Measurements from ENCODE around the gene CYP4F3.
A peak's percentile ranks its signal among the peaks of the same experiment; 100 is the strongest.
"Not testable (repeated sequence)": the region's sequence is repeated elsewhere in the genome, so short reads cannot be mapped to it uniquely, and the experiment has no call there.

CYP4F3 gene

DNA sequence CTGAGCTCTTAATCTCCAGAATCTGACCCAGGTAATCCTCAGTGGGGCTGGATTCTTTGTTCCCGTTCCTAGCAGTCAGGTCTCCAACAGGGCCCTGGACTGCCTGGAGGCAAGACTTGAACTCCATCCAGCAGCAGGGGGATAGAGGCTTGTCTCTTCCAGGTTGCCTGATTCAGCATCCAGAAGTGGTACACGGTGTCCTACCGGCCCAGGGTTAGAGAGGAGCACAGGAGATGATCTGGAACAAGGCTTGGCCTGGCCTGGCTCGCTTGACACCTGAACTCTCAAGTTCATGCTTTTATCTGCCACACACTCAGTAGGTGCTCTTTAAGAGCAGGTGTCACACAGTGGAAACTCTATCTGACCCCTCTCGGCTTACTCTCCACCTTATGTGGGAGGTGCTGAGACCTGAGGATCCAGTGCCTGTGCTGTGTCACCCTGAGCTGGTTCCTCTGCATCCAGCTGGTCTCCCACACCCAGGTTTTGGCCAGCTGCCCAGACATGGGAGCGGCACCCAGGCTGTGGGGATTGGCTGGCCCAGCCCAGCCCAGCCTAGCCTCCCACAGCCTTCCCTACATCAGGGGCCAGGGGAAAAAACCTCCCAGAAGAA, at the start of gene CYP4F3:
TSS of gene CYP4F3 (plus strand) at position 604 of the 610 bp plus-strand sequence. CDS start 519 bp downstream, outside the sequence.
- DNase-seq: no peak

- no peak for DNase-seq
These were observed 48.9 kb upstream of the CYP4F3 start for GRCh38 chr19:15591796-15592195.

GRCh38 chr19:15592506-15592905, 48.2 kb upstream of the CYP4F3 start:
- DNase-seq: not testable (repeated sequence)

DNA sequence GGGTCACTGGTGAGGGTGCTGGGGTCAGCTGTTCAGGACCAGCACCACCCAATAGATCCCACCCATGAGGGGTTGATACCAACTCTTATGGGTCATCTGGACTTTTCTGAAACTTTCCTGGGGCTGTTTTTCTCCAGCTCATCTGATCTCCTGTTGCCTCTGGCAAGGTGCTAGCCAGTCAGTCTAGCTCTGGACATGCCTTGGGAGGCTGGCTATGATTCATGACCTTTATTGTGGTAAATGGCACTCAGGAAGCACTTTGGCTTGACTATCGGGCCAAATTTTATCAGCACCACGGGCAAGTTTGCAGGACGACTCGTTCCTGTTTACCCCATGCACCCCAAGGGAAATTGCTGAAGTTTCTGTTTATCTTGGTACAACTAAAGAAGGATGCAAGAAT, 46.9 kb upstream of the CYP4F3 start:
- not testable (repeated sequence) for DNase-seq

DNA sequence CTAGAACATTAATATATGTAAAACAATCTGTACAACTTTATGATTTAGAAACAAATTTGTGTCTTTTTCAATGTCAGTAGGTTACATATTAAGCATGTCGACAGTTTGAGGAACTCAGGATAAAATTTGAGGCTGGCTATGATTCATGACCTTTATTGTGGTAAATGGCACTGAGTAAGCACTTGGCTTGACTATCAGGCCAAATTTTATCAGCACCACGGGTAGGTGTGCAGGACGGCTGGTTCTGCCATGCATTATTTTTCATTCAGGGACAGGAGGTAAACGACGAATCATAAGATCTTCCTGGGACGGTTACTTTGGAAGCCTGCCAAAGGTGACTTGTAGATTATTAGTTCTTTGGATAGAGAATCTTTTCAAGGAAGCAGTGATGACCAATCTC, 45.6 kb upstream of the CYP4F3 start:
- DNase-seq: no peak

- not testable (repeated sequence) for DNase-seq
These were observed 32.4 kb upstream of the CYP4F3 start for GRCh38 chr19:15607978-15608925.

- no peak for DNase-seq
These were observed 31.4 kb upstream of the CYP4F3 start for GRCh38 chr19:15609261-15609660.

DNA sequence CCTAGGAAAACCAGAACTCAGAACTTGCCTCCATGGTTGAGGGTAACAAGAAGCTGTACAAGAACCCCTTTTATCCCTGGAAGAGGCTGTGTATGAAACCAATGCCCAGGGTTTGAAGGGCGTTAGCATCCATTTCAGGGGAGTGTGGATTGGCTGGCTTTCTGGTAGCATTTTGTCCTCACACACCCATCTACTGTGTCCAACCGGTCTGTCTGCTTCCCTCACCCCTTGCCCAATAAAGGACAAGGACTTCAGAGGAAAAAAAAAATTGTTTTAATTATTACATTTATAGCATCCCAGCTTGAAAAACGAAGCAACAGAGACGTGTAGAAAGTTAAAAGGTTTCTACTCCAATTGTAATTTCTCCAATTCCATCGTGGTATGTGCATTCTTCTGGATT, 28.4 kb upstream of the CYP4F3 start:
- no peak for DNase-seq

- no peak for DNase-seq
These were observed 27.4 kb upstream of the CYP4F3 start for GRCh38 chr19:15613338-15613737.

DNA sequence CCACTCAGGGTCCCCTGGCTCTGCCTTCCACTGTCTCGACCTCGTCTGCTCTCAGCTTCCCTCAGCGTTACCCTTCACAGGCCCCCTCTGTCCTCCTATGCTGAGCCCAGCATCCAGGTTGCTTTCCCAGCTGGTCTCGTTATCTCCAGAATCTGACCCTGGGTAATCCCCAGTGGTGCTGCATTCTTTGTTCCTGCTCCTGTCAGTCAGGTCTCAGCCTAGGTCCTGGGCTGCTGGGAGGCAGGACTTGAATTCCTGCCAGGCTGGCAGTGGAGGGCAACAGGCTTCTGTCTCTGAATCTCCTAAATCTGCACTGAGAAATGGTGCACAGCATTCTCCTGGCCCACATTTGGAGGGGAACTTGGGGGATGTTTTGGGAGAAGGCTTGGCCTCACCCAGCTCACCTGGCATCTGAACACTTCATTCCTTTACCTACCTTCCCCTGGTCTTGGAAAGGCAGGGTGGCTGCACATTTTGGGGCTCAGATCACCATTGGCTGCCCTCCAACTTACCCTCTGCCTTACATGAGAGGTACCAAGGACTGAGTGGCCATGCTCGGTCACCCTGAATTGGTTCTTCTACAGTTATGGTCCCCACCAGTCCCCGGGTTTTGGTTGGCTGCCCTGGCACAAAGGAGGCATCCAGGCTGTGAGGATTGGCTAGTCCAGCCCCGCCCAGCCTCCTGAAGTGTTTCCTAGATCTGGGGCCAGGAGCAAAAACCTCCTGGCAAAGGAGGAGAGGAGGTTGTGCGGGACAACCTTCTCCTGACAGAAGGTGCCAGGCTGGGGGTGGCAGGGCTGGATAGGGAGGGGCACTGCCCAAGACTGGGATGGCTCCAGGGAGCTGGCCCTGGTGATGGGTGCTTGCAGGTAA, 26.0 kb upstream of the CYP4F3 start, which contains the start of gene CYP4F8:
TSS of gene CYP4F8 (plus strand) at position 712 of the 873 bp plus-strand sequence. CDS start 399 bp downstream, outside the sequence.
- DNase-seq: no peak

GRCh38 chr19:15615526-15615925, 25.2 kb upstream of the CYP4F3 start:
- no peak for DNase-seq

DNA sequence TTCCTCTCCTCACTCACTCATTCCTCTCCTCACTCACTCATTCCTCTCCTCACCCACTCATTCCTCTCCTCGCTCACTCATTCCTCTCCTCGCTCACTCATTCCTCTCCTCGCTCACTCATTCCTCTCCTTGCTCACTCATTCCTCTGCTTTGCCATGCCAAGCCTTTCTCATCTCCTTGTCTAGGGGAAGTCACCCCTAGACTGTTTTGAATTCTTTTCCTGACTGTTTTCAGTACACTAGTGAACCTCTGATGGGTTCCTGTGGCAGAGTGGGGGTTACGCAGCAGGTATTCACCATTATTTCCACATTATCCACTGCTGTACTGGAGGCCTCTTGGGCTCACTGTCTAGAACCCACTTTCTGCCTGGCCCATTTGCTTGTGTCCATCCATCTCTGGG, 24.5 kb upstream of the CYP4F3 start:
- no peak for DNase-seq

- DNase-seq: no peak
These were observed 23.9 kb upstream of the CYP4F3 start for GRCh38 chr19:15616627-15617270.

- DNase-seq: no peak
These were observed 22.4 kb upstream of the CYP4F3 start for GRCh38 chr19:15618321-15618720.

- DNase-seq: no peak
These were observed 18.9 kb upstream of the CYP4F3 start for GRCh38 chr19:15621801-15622200.

DNA sequence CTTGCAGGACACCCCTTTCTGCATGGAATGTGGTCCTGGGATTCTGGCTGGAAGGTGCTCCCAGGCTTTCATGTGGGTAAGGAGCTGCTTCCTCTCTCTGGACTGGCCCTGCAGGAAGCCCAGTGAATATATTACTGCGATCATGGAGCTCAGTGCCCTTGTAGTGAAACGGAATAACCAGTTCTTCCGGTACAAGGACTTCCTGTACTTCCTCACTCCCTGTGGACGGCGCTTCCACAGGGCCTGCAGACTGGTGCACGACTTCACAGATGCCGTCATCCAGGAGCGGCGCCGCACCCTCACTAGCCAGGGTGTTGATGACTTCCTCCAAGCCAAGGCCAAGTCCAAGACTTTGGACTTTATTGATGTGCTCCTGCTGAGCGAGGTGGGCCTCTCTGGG, 17.7 kb upstream of the CYP4F3 start:
- no peak for DNase-seq

DNA sequence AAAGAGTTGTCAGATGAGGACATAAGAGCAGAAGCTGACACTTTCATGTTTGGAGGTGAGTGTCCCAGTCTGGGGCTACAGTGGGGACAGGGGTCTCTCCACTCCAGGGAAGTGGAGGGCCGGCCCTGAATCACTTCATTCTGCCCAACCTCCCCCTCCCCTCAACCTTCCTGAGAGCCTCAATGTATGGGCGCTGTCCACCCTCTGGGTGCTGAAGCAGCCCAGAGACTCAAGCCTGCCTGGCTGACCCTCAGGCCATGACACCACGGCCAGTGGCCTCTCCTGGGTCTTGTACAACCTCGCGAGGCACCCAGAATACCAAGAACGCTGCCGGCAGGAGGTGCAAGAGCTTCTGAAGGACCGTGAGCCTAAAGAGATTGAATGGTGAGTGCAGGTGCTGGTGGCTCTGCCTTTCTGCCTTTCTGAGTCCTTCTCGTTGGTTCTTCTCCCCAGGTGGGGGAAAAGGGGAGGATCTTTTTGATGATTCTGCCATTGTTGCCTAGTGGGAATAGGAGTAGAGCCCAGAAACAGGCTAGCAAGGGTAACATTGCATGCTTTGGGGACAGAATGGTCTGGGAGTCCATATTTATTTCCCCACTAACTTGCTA, 16.9 kb upstream of the CYP4F3 start:
- no peak for DNase-seq

DNA sequence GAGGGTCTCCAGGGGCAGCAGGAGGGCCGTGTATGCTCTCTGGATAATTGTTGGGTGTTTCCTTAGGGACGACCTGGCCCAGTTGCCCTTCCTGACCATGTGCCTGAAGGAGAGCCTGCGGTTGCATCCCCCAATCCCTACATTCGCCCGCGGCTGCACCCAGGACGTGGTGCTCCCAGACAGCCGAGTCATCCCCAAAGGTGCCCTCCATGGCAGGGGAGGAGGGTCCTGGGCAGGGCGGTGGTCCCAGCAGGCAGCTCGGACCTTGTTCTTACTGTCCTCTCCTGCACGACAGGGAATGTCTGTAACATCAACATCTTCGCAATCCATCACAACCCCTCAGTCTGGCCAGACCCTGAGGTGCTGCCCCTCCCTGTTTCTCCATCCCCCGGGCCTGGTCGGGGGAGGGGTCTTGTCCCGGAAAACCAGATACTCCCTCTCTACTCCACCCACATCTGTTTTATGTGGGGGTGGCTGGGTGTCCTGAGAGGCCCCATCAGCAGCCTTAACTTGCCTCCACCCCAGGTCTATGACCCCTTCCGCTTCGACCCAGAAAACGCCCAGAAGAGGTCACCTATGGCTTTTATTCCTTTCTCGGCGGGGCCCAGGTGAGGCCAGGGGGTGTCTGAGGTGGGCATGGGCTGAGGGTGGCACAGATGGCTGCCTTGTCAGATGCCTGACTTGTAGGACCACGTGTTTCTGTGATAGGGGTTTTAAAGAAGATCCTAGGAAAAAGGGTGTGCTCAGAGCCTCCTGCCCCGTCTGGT, 12.3 kb upstream of the CYP4F3 start:
- no peak for DNase-seq

DNA sequence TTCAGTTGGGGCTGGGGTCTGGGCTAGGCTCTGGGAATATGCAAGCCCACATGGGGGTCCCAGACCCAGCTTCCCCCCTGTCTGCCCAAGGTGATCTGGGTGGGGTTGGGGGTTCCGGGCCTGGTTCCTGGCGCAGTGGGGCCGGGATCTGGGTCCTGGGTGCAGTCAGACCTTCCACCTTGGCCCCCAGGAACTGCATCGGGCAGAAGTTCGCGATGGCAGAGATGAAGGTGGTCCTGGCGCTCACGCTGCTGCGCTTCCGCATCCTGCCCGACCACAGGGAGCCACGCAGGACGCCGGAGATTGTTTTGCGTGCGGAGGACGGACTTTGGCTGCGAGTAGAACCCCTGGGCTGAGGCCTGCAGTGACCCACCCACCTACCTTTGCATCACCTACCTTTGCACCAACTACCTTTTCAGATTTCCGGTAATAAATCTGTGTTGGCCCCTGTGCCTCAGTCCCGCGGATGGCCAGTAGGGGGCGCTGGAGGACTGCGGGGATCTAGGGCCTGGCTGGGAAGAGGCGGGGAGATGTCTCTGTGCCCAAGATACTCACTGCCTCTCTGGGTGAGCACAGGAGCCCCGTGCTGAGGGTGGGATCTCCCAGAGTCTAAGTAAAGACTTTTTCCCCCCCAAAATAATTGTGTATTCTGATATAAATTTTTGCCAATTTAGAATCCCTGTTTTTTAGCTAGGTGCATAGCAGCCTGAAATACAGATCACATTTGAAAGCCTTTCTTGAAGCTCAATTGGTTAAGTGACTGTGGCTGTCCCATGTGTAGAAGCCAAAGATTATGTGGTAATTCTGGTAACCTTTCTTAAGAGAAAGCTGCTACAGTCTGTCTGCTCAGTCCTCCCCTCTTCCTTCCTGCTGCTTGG, 11.5 kb upstream of the CYP4F3 start:
- peak; percentile 82 for DNase-seq

GRCh38 chr19:15631817-15632216, 8.9 kb upstream of the CYP4F3 start:
- no peak for DNase-seq
